Cardiac muscle cell (in vitro differentiated cells and primary cell): Measurements from ENCODE around the gene CANX. TPM values are rescaled to one million over a fixed set of nuclear protein-coding genes. Genes with fewer than 3 reads are reported as not detected.

Experiments used
- DNase-seq, 2 donors: peaks; one replicate each; pipeline versions ENCODE4 v3.0.0 to v3.0.0-alpha.2; 2010 to 2017; ENCODE audit warnings: low read depth in 1 of 2, low spot score in 1 of 2
- H3K27ac ChIP-seq: fragments of 200-600 bp; sonication (generic); 2 replicates; pipeline ENCODE4 v1.5.1; 2016
- H3K27me3 ChIP-seq: fragments of 200-600 bp; sonication (generic); 2 replicates; pipeline ENCODE4 v1.6.0; 2016; ENCODE audit warnings: control low read depth
- H3K36me3 ChIP-seq: fragments of 200-600 bp; sonication (generic); 2 replicates; pipeline ENCODE4 v1.5.1; 2016; ENCODE audit warnings: control low read depth
- H3K4me1 ChIP-seq: fragments of 200-600 bp; sonication (generic); 2 replicates; pipeline ENCODE4 v1.8.1; 2017; ENCODE audit warnings: low read depth, mild to moderate bottlenecking, mixed run types
- H3K4me3 ChIP-seq: fragments of 200-600 bp; sonication (generic); 2 replicates; pipeline ENCODE4 v1.5.1; 2016; ENCODE audit warnings: mild to moderate bottlenecking
- H3K9me3 ChIP-seq: fragments of 200-600 bp; sonication (generic); 2 replicates; pipeline ENCODE4 v1.5.1; 2017; ENCODE audit warnings: low read depth, mild to moderate bottlenecking, control low read depth
- CTCF ChIP-seq: IDR thresholded peaks from 2 replicates; pipeline ENCODE4 v1.5.1; 2012; ENCODE audit warnings: low read depth, mild to moderate bottlenecking, low read length
- polyA plus RNA-seq: library from polyadenylated mRNA; unstranded; fragments of >200 nt; fragmentation: Nextera tagmentation; extraction: Ambion mirVana; gene quantifications from 2 replicates; pipeline ENCODE4 v1.2.1, GENCODE V29; 2016
- total RNA-seq: library from RNA; depleted of rRNA; stranded (reverse); fragments of >200 nt; gene quantifications from 2 replicates; pipeline ENCODE4 v1.2.3, GENCODE V29; 2016

CANX gene
- total and polyA plus RNA-seq, 2 experiments from 2014 or later, result 319 to 358 TPM

GRCh38 chr5:179773686-179774040, 74.9 kb downstream of the CANX start:
- TF ChIP-seq CTCF, result no peak
- Histone ChIP-seq H3K27ac (no peak overlapping the region), H3K27me3 (no peaks in the 10 kb centered on the region), H3K9me3 (no peaks in the 10 kb centered on the region), H3K36me3 (peaks cover 78% of the 10 kb centered on the region), H3K4me3 (no peak overlapping the region), H3K4me1 (no peaks in the 10 kb centered on the region)
- no peak for DNase-seq

DNA sequence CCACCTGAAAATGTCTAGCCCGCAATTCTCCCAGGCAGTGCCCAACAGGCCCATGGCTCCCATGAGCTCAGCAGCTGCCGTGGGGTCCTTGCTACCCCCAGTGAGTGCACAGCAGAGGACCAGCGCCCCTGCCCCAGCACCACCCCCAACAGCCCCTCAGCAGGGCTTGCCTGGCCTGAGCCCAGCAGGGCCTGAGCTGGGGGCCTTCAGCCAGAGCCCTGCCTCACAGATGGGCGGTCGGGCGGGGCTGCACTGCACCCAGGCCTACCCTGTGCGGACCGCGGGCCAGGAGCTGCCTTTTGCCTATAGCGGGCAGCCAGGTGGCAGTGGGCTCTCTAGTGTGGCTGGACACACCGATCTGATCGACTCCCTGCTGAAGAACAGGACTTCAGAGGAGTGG, 75.7 kb downstream of the CANX start:
- no peak for DNase-seq
- H3K27me3 ChIP-seq, result no peaks in the 10 kb centered on the region
- TF ChIP-seq CTCF, result no peak
- H3K4me3 ChIP-seq, result no peak overlapping the region
- H3K9me3 ChIP-seq, result no peaks in the 10 kb centered on the region
- peaks cover 73% of the 10 kb centered on the region for H3K36me3 ChIP-seq
- no peaks in the 10 kb centered on the region for H3K4me1 ChIP-seq
- H3K27ac ChIP-seq, result no peak overlapping the region

GRCh38 chr5:179776411-179776938, 77.7 kb downstream of the CANX start:
- TF ChIP-seq CTCF, result no peak
- Histone ChIP-seq H3K9me3 (no peaks in the 10 kb centered on the region), H3K36me3 (peaks cover 52% of the 10 kb centered on the region), H3K4me1 (no peaks in the 10 kb centered on the region), H3K27me3 (no peaks in the 10 kb centered on the region), H3K4me3 (no peak overlapping the region), H3K27ac (no peak overlapping the region)
- DNase-seq, result no peak

GRCh38 chr5:179777456-179777855, 78.7 kb downstream of the CANX start:
- no peaks in the 10 kb centered on the region for H3K4me1 ChIP-seq
- peaks cover 43% of the 10 kb centered on the region for H3K36me3 ChIP-seq
- H3K27ac ChIP-seq, result no peak overlapping the region
- H3K27me3 ChIP-seq, result no peaks in the 10 kb centered on the region
- no peak for DNase-seq
- H3K9me3 ChIP-seq, result no peaks in the 10 kb centered on the region
- no peak overlapping the region for H3K4me3 ChIP-seq
- TF ChIP-seq CTCF, result no peak

- TF ChIP-seq CTCF, result no peak
- Histone ChIP-seq H3K4me3 (no peak overlapping the region), H3K36me3 (peaks cover 38% of the 10 kb centered on the region), H3K27ac (no peak overlapping the region), H3K9me3 (no peaks in the 10 kb centered on the region), H3K27me3 (no peaks in the 10 kb centered on the region), H3K4me1 (no peaks in the 10 kb centered on the region)
- DNase-seq, result no peak
Measured at GRCh38 chr5:179777909-179778308, 79.1 kb downstream of the CANX start.

DNA sequence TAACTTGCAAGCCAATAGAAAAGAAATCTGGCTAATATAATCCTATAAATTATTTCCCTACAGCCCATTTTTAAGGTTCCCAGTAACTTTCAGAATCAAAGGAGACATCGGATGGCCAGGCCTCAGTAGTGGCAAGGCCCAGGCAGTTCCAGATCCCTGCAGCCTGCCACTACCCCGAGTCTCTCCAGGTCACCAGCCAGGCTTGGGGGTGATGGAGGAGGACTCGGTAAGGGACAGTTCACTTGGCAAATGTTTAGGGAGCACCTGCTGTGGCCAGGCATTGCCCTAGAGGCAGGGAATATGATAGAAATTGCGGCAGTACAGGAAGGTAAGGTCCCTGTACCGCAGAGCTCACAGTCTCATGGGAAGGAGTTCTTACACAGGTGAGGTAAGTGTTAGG, 79.8 kb downstream of the CANX start:
- Histone ChIP-seq H3K4me3 (no peak overlapping the region), H3K9me3 (no peaks in the 10 kb centered on the region), H3K4me1 (no peaks in the 10 kb centered on the region), H3K36me3 (peaks cover 33% of the 10 kb centered on the region), H3K27ac (no peak overlapping the region), H3K27me3 (no peaks in the 10 kb centered on the region)
- TF ChIP-seq CTCF, result no peak
- no peak for DNase-seq
